GM18519 (cell line): ENCODE data around the gene FAM177B.
A peak's percentile ranks its signal among the peaks of the same experiment; 100 is the strongest.

Experiments used
- ATAC-seq: cut with Tn5 transposase; IDR thresholded peaks from one replicate; pipeline ENCODE4 v1.9.1; 2021; ENCODE audit warnings: mild to moderate bottlenecking, moderate library complexity; ENCODE audit not compliant: unreplicated experiment, low FRiP score

The FAM177B gene

DNA sequence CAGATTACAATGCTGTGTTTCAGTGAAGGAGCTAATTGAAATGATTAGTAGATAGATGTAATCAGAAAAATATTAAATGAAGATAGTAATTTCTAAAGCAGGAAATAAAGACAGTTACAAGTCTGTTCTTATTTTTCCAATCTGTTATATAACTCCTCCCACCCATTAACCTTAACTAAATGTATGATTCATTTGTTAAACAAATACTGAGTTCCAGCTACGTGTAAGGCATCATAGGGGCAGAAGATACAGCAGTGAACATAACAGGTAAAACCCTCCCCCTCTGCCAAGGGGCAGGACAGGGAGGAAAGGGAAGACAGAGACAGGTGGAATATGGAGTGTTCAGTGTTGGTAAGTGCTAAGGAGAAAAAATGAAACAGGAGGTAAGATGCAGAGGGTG is at the start of gene FAM177B:
TSS of gene FAM177B (plus strand) at position 231 of the 400 bp plus-strand sequence. CDS start 9,344 bp downstream, outside the sequence.
- ATAC-seq, result no peak

DNA sequence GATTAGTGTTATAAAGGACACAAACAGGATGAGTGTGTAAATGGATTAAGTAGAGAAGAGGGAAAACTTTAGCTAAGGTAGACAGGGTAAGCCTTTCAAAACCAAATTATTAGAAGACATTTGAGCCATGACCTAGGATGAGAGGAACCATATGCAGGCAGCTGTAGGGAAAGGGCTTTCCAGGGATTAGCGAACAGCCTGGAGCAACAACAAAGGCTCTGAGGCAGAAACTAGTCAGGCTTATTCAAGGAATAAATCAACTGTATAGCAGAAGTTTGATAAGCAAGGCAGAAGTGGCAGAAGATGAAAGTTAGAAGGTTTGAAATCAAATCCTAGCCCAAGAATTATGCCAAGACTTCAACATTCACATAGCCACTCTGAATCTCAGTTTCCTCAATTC is 46.0 kb upstream of the FAM177B start:
- ATAC-seq, result no peak

GRCh38 chr1:222694927-222695326 is 42.1 kb upstream of the FAM177B start:
- no peak for ATAC-seq

GRCh38 chr1:222696741-222697140 is 40.3 kb upstream of the FAM177B start:
- no peak for ATAC-seq

DNA sequence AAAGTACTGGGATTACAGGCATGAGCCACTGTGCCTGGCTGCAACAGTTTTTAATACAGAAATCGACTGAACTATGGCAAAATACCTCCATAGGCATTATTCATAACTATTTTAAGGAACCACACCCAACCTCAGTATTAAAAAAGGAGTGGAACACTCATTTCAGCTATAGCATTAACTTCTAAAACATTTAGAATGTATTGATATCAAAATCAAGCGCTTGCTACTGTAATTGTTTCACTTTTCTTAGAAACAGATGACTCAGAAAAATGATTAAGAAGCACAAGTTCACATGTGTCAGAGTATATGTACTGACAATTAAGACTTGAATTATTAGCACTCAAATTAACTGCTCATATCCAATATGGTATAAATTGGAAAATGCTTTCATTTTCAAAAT is 39.8 kb upstream of the FAM177B start:
- no peak for ATAC-seq

DNA sequence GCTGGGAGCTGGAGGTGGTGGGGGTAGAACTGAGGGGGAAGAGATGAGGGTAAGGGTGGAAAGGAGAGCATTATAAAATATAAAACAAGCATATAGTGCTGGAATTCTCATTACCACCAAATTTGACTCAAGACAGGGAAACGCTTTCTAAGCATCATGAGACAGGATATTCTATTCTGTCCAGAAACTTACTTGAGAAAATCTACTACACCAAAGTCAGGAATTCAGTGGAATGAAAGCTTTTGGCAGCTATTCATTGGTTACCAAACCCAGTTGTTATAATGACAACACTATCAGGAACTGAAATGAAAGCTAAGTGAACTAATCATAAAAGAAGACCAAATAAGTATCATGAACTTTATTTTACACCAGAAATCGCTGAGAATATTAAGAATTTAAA is 39.2 kb upstream of the FAM177B start:
- ATAC-seq, result no peak

DNA sequence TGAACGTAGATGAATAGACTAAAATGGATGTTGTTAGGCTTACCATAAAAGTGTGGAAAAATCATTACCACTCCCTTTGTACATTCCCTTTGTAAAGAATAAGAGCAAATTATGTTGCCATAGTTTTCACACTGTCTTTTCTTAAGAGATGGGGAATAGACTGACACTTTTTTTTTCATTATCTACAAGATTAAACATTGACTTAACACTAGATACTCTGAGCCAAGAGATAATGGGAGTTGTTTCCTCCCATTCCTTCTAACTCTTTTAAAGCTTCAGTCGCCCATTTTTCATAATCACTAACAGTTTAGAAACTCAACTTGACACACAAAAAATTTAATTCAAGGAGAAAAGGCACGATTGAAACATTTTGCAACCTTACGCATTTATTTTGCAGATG is 34.8 kb upstream of the FAM177B start:
- no peak for ATAC-seq

- ATAC-seq, result no peak
These were observed 32.7 kb upstream of the FAM177B start for GRCh38 chr1:222704260-222704659.

DNA sequence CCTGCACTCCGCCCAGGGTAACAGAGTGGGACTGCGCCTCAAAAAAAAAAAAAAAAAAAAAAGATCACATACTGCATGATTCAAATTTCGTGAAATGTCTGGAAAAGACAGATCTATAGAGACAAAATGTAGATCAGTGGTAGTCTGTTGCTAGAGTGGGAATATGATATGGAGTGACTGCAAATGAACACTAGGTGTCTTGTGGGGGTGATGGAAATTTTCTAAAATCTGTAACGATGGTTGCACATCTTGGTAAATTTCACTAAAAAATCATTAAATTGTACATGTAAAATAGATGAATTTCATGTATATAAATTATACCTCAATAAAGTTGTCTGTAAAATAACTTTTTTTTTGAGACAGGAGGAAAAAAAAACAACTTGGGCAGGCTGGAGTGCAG is 30.2 kb upstream of the FAM177B start:
- ATAC-seq, result no peak

GRCh38 chr1:222709700-222710153 is 27.3 kb upstream of the FAM177B start:
- no peak for ATAC-seq

GRCh38 chr1:222711319-222712252 is 25.4 kb upstream of the FAM177B start:
- peak; percentile 23 for ATAC-seq

GRCh38 chr1:222712253-222713090 is 24.5 kb upstream of the FAM177B start, which contains the start of the genes AIDA and BROX:
AIDA (minus strand) TSS chr1:222712491; CDS start chr1:222712317, 174 bp downstream.
BROX (plus strand) TSS chr1:222712564; CDS start chr1:222715700, 3,136 bp downstream.
- peak; percentile 47 for ATAC-seq

- ATAC-seq, result peak; percentile 48
These were observed 23.7 kb upstream of the FAM177B start for GRCh38 chr1:222713091-222713961.

- ATAC-seq, result no peak
These were observed 20.6 kb upstream of the FAM177B start for GRCh38 chr1:222716393-222716792.

- ATAC-seq, result no peak
These were observed 8.3 kb upstream of the FAM177B start for GRCh38 chr1:222728746-222729145.

DNA sequence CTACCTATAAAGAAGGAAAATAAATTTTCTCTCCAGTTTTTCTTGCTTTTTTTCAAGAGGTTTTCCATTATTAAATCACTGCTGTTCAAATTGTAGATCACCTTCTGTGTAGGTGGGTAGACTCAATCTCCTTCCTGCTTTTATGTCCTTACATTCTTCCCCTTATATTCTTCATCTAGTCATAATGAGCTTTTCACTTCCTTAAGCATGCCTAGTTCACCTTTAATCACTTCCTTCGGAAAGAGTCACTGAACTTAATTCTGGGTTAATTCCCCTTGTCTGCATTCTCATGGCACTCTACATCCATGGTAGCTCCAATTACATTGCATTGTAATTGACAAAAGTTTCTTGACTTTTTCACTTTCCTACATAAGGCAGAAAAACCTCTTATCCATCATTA is 6.1 kb upstream of the FAM177B start:
- no peak for ATAC-seq

GRCh38 chr1:222732216-222733159 is 4.5 kb upstream of the FAM177B start:
- ATAC-seq, result peak; percentile 96

DNA sequence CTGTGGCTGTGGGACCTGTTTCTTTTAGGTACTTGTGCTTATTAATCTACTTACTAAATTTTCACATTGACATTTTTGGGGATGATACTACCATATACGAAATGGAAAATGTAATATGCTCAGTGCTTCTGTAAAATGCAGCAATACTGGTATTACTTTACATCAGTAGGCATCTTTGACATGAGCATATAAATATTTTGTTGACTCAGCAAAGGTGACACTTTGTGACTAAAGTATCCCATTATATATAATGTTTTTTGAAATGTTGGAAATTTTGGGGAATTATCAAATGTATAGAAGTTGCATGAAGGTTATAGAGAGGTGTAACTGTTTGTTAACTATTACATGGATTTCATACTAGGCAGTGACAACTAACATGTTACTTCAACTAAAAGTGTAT is 2.3 kb upstream of the FAM177B start:
- no peak for ATAC-seq

DNA sequence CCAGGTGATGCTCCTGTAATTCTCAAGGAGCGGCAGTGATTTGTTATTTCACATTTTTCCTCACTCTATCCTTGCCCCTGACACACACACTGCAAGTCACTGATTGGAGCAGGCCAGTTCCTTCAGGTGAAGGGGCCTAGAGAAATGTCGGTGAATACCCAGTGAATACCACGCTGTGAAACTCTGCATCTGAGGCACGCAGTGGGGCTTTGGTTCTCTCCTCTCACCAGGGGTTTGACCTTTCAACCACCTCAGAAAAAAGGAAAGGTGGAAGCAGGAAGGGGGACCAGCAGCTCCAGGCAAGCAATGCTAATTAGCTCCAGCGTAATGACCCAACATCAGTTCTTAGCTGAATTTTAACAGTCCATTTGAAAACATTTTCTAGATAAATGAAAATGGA is 532 bp upstream of the FAM177B start:
- ATAC-seq, result no peak
